ENCODE measurements around the gene TADA2A.

DNA sequence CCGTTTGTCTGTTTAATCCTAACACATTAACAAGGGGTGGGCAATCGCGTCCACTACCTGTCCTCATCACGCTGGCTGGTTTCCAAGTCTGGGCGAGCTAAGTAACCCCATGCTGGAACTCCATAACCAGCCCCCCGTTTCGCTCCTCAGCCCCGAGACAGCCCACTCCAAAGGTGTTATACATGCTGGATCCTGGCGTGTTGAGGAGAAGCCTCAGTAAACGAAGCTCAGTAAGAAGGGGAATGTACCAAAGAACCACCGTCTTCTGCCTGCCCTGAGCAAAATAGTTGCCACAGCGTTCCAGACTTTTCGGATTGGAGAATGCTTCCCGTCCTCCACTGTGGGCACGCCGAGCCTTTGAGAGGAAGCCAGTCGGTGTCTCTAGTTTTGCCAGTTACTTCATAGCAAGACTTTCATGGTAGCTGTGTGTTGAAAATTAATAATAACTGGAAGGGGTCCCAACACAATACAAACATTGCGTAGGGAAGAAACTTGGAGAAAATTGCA lies 47.0 kb upstream of the TADA2A start:
- TF ChIP-seq, protein P1, sequence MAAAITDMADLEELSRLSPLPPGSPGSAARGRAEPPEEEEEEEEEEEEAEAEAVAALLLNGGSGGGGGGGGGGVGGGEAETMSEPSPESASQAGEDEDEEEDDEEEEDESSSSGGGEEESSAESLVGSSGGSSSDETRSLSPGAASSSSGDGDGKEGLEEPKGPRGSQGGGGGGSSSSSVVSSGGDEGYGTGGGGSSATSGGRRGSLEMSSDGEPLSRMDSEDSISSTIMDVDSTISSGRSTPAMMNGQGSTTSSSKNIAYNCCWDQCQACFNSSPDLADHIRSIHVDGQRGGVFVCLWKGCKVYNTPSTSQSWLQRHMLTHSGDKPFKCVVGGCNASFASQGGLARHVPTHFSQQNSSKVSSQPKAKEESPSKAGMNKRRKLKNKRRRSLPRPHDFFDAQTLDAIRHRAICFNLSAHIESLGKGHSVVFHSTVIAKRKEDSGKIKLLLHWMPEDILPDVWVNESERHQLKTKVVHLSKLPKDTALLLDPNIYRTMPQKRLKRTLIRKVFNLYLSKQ (tag by site-specific recombination; IDR thresholded peaks at IDR 0.05; ENCODE audit: borderline replicate concordance): no peak
- TF ChIP-seq ZNF274 (IDR thresholded peaks at IDR 0.05; ENCODE audit: low read length) (no peak), ZNF274 (tag by site-specific recombination; IDR thresholded peaks at IDR 0.05; ENCODE audit: borderline replicate concordance) (no peak), ZNF514 (tag by site-specific recombination; IDR thresholded peaks at IDR 0.05) (no peak), ZNF175 (tag by site-specific recombination; IDR thresholded peaks at IDR 0.05) (no peak), ZNF155 (tag by site-specific recombination; IDR thresholded peaks at IDR 0.05) (no peak), ZNF561 (tag by site-specific recombination; IDR thresholded peaks at IDR 0.05; ENCODE audit: borderline replicate concordance) (no peak), YY1 (tag by site-specific recombination; IDR thresholded peaks at IDR 0.05) (no peak)
- TF ChIP-seq, protein P2, sequence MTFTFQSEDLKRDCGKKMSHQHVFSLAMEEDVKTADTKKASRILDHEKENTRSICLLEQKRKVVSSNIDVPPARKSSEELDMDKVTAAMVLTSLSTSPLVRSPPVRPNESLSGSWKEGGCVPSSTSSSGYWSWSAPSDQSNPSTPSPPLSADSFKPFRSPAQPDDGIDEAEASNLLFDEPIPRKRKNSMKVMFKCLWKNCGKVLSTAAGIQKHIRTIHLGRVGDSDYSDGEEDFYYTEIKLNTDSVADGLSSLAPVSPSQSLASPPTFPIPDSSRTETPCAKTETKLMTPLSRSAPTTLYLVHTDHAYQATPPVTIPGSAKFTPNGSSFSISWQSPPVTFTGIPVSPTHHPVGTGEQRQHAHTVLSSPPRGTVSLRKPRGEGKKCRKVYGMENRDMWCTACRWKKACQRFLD (tag by site-specific recombination; IDR thresholded peaks at IDR 0.05): no peak
- TF ChIP-seq, protein P3, sequence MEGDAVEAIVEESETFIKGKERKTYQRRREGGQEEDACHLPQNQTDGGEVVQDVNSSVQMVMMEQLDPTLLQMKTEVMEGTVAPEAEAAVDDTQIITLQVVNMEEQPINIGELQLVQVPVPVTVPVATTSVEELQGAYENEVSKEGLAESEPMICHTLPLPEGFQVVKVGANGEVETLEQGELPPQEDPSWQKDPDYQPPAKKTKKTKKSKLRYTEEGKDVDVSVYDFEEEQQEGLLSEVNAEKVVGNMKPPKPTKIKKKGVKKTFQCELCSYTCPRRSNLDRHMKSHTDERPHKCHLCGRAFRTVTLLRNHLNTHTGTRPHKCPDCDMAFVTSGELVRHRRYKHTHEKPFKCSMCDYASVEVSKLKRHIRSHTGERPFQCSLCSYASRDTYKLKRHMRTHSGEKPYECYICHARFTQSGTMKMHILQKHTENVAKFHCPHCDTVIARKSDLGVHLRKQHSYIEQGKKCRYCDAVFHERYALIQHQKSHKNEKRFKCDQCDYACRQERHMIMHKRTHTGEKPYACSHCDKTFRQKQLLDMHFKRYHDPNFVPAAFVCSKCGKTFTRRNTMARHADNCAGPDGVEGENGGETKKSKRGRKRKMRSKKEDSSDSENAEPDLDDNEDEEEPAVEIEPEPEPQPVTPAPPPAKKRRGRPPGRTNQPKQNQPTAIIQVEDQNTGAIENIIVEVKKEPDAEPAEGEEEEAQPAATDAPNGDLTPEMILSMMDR (tag by site-specific recombination; IDR thresholded peaks at IDR 0.05): no peak

Data from HEK293 (cell line).